ENCODE measurements around the gene SLC24A3.

Gene SLC24A3

DNA sequence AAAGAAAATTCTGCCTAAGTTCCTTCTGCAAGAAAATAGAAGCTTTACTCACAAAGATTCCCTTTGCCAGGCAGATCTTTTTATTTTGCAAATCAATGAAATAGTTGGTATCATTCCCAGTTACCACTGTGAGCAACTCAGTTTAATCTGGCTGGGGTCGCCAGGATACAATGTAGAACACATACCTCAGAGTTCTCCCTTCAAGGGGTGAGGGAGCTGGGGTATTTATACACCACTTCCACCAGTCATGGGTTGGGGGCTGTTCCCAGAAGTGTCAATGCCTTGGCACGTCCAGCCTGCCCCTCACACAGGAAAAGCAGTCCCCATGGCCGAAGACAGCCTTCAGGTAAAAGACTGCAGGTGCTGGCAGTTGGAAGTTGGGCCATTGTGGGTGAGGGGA, 86.2 kb downstream of the SLC24A3 start:
- no peak for DNase-seq (ENCODE audit: low read depth)
- TF ChIP-seq, protein P1, sequence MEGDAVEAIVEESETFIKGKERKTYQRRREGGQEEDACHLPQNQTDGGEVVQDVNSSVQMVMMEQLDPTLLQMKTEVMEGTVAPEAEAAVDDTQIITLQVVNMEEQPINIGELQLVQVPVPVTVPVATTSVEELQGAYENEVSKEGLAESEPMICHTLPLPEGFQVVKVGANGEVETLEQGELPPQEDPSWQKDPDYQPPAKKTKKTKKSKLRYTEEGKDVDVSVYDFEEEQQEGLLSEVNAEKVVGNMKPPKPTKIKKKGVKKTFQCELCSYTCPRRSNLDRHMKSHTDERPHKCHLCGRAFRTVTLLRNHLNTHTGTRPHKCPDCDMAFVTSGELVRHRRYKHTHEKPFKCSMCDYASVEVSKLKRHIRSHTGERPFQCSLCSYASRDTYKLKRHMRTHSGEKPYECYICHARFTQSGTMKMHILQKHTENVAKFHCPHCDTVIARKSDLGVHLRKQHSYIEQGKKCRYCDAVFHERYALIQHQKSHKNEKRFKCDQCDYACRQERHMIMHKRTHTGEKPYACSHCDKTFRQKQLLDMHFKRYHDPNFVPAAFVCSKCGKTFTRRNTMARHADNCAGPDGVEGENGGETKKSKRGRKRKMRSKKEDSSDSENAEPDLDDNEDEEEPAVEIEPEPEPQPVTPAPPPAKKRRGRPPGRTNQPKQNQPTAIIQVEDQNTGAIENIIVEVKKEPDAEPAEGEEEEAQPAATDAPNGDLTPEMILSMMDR (IDR thresholded peaks at IDR 0.05; ENCODE audit: insufficient read depth, low read depth, low read length, missing control alignments), result no peak
- no peak overlapping the region for H3K4me3 ChIP-seq (ENCODE audit: low read length)

DNA sequence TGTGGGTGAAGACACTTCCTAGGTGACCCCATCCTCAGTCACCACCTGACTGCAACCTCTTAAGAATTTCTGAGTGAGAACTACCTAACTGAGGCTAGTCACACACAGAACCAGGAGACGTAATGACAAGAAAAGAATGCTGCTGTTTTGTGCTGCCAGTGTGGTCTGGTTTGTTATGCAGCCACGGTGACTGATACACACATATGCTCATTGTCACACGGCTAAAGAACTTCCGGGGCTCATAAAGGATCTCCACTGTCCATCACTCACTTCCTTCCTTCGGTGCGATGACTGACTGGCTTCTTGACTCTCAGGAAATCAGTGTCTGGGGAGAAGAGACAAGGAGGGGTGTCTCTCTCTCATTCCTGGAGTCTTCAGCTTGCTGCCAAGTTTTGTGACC, 88.0 kb downstream of the SLC24A3 start:
- TF ChIP-seq, protein P1 (IDR thresholded peaks at IDR 0.05; ENCODE audit: insufficient read depth, low read depth, low read length, missing control alignments), result no peak
- DNase-seq (ENCODE audit: low read depth), result no peak
- no peak overlapping the region for H3K4me3 ChIP-seq (ENCODE audit: low read length)

DNA sequence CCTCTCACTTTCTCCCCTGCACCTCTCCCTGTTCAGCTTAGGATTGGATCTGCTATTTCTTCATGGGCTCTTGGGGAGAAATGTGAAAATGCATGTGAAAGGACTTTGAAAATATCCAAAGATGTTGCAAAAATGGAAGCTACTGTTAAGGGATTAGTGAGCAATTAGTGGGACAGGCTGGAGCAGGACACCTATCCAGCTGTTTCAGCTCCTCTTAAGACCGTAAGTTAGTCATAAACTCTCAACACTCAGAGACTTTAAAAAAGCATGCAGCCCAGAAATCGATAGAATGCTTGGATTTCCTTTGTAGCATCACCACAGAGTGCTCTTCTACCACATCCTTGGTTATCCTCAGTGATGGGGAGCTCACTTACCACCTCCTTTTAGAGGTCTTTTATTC, 88.7 kb downstream of the SLC24A3 start:
- peak; percentile 14 for DNase-seq (ENCODE audit: low read depth)
- TF ChIP-seq, protein P1 (IDR thresholded peaks at IDR 0.05; ENCODE audit: insufficient read depth, low read depth, low read length, missing control alignments), result no peak
- no peak overlapping the region for H3K4me3 ChIP-seq (ENCODE audit: low read length)

DNA sequence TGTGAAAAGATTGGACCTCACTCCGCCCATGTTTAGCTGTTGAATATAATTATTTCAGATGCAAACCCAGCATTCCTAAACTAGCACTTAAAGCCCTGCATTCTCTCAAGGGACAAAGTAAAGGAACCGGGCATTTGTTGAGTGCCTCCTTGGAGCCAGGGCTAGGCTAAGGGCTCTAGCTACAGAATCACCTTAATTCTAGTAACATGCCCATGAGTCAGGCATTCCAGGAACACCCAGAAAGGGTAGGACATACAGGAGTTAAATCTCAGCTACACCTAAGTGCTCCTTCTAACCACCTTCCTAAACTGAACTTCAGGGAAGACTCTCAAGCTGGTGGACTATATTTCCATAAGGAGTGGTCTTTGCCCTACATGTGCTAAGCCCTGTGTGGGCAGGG, 89.4 kb downstream of the SLC24A3 start:
- TF ChIP-seq, protein P1 (IDR thresholded peaks at IDR 0.05; ENCODE audit: insufficient read depth, low read depth, low read length, missing control alignments), result no peak
- no peak overlapping the region for H3K4me3 ChIP-seq (ENCODE audit: low read length)
- DNase-seq (ENCODE audit: low read depth), result peak; percentile 24

DNA sequence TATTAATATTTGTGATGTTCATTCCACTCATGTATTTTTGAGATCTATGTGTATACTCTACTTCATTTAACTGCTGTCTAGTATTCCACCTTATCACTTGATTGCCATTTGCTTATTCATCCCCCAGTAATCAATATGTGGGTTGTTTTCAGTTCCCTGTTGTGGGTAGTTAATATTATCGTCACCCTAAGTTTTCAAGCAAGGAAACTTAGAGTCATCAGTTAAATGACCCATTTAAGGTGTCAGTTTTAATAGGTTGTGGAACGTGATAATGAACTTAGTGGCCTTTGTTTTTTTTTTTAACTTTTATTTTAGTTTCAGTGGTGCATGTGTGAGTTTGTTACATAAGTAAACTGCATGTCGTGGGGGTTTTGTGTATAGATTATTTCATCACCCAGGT, 90.3 kb downstream of the SLC24A3 start:
- DNase-seq (ENCODE audit: low read depth), result no peak
- no peak overlapping the region for H3K4me3 ChIP-seq (ENCODE audit: low read length)
- TF ChIP-seq, protein P1 (IDR thresholded peaks at IDR 0.05; ENCODE audit: insufficient read depth, low read depth, low read length, missing control alignments), result no peak

DNA sequence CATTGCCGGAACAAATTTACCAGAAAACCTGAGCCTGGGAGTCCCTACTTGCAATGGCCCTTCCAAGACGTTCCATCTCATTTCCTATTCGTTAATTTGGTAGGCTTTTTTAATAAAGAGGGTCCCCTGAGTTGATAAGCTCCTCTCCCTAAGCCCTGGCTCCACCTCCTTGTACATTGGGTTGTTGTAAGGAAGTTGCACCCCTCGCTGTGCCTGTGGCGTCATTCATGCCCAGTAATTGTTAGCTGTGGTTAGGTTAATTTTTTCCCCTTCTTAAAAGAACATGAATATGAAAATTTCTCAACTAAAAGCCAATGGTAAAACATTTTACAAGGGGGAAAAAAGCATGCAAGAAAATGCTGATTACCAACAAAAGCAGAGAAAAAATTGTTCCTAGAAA, 91.9 kb downstream of the SLC24A3 start:
- TF ChIP-seq, protein P1 (IDR thresholded peaks at IDR 0.05; ENCODE audit: insufficient read depth, low read depth, low read length, missing control alignments), result no peak
- DNase-seq (ENCODE audit: low read depth), result no peak
- no peak overlapping the region for H3K4me3 ChIP-seq (ENCODE audit: low read length)

DNA sequence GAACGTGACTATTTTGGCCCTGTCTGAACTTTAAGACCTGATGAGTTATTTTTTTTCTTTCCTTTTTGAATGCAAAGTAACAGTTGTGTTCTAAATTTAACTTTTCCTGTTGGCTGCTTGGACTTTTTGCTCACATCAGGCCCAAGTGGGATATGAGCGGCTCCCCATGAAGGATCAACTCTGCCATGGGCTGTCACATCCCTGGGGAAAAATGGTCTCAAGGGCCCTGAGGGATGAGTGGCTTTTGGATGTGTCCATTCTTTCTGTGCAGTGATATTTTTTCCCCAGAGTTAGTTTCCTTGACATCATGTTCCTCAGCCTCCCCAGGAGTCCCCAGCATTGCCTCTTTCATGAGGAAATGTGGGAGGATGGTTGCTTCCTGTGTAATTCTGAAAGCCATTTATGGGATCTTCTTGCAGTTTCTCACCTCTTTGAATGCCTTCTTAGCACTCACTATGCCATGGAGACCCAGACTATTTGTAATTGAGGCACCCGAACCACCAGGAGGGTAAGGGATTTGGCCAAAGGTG, 92.5 kb downstream of the SLC24A3 start:
- no peak overlapping the region for H3K4me3 ChIP-seq (ENCODE audit: low read length)
- DNase-seq (ENCODE audit: low read depth), result no peak
- TF ChIP-seq, protein P1 (IDR thresholded peaks at IDR 0.05; ENCODE audit: insufficient read depth, low read depth, low read length, missing control alignments), result no peak
